Neural progenitor cell (in vitro differentiated cells): ENCODE results near the gene ARHGEF4. TPM values are rescaled to one million over a fixed set of nuclear protein-coding genes. Genes with fewer than 3 reads are reported as not detected.

ENCODE experiments used
- DNase-seq: peaks from one replicate; pipeline ENCODE4 v3.0.0-alpha.2; 2016; ENCODE audit warnings: low spot score
- H2AFZ ChIP-seq: fragments of 200-600 bp; sonication (generic); replicated peaks from 2 replicates; pipeline ENCODE4 v1.6.1; 2016; ENCODE audit warnings: antibody characterized with exemption
- H3F3A ChIP-seq: fragments of 200-600 bp; sonication (generic); 2 replicates; pipeline ENCODE4 v1.6.1; 2016; ENCODE audit warnings: antibody characterized with exemption, low read depth
- H3K27ac ChIP-seq: fragments of 200-600 bp; sonication (generic); 2 replicates; pipeline ENCODE4 v1.5.1; 2016; ENCODE audit warnings: mild to moderate bottlenecking
- H3K27me3 ChIP-seq: fragments of 200-600 bp; sonication (generic); 2 replicates; pipeline ENCODE4 v1.6.1; 2016; ENCODE audit warnings: mild to moderate bottlenecking, moderate library complexity
- H3K36me3 ChIP-seq: fragments of 200-600 bp; sonication (generic); 2 replicates; pipeline ENCODE4 v1.5.1; 2016
- H3K4me1 ChIP-seq: fragments of 200-600 bp; sonication (generic); 2 replicates; pipeline ENCODE4 v1.6.1; 2016; ENCODE audit warnings: mixed run types
- H3K4me2 ChIP-seq: fragments of 200-600 bp; sonication (generic); 2 replicates; pipeline ENCODE4 v1.6.1; 2016
- H3K4me3 ChIP-seq: fragments of 200-600 bp; sonication (generic); 2 replicates; pipeline ENCODE4 v1.5.1; 2016
- H3K79me2 ChIP-seq: fragments of 200-600 bp; sonication (generic); 2 replicates; pipeline ENCODE4 v1.6.1; 2016; ENCODE audit warnings: low read depth
- H3K9ac ChIP-seq: fragments of 200-600 bp; sonication (generic); 2 replicates; pipeline ENCODE4 v1.6.1; 2016
- H3K9me3 ChIP-seq: fragments of 200-600 bp; sonication (generic); 2 replicates; pipeline ENCODE4 v1.5.1; 2016; ENCODE audit warnings: low read depth
- H4K20me1 ChIP-seq: fragments of 200-600 bp; sonication (generic); 2 replicates; pipeline ENCODE4 v1.6.1; 2016; ENCODE audit warnings: low read depth
- H3K27ac Mint-ChIP-seq: 3 replicates; pipeline ENCODE4 v1.8.0; 2021; ENCODE audit warnings: mixed read lengths
- H3K27me3 Mint-ChIP-seq: 2 replicates; pipeline ENCODE4 v1.8.0; 2022; ENCODE audit warnings: low read depth, mild to moderate bottlenecking, inconsistent platforms, moderate library complexity, mixed read lengths; ENCODE audit not compliant: insufficient read depth
- H3K36me3 Mint-ChIP-seq: 3 replicates; pipeline ENCODE4 v1.8.0; 2021; ENCODE audit warnings: mixed read lengths
- H3K4me1 Mint-ChIP-seq: 3 replicates; pipeline ENCODE4 v1.8.0; 2021; ENCODE audit warnings: mixed read lengths
- H3K4me3 Mint-ChIP-seq: 3 replicates; pipeline ENCODE4 v1.8.0; 2021; ENCODE audit warnings: mild to moderate bottlenecking, moderate library complexity, mixed read lengths
- H3K9me3 Mint-ChIP-seq: 3 replicates; pipeline ENCODE4 v1.8.0; 2020; ENCODE audit warnings: mixed read lengths
- EZH2 ChIP-seq: fragments of 200-600 bp; sonication (generic); IDR thresholded peaks from 2 replicates; pipeline ENCODE4 v1.6.1; 2017; ENCODE audit warnings: antibody characterized with exemption, mild to moderate bottlenecking, moderate library complexity
- EZH2phosphoT487 ChIP-seq: fragments of 200-600 bp; sonication (generic); IDR thresholded peaks from 2 replicates; pipeline ENCODE4 v1.6.1; 2017; ENCODE audit warnings: antibody characterized with exemption
- total RNA-seq: library from RNA; depleted of rRNA; stranded (reverse); fragments of >200 nt; gene quantifications from 2 replicates; pipeline ENCODE4 v1.2.3, GENCODE V29; 2015; ENCODE audit warnings: low replicate concordance
- TF ChIP-seq, protein P1 (sequence below): fragments of 200-600 bp; sonication (generic); IDR thresholded peaks from 2 replicates; pipeline ENCODE4 v1.5.1; 2017; ENCODE audit warnings: antibody characterized with exemption, mild to moderate bottlenecking

The ARHGEF4 gene
- total RNA-seq, 1 donor from 2014 or later, result 22.8 TPM

DNA sequence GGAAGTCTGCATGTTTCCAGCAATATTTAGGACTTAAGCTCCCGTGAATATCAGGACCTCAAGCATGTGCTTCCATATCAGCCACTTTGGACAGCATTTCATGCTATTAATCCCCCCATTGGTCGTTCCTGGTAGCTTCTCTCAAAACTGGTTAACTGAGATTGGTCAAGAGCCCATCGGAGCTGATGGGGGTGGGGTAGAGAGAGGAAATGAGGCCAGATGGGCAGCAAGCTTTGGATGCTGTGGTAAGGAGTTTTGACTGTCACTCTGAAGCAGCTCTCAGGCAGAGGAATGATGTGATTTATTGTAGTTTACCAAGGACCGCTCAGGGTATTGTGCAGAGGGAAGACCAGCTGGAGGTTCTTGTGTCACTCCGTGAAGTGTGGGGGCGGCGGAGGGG, 174.8 kb downstream of the ARHGEF4 start:
- Mint-ChIP-seq H3K36me3 (no peaks in the 10 kb centered on the region), H3K4me1 (peaks cover 8% of the 10 kb centered on the region), H3K9me3 (no peaks in the 10 kb centered on the region), H3K27ac (no peak overlapping the region), H3K4me3 (no peak overlapping the region), H3K27me3 (peaks cover 7% of the 10 kb centered on the region)
- H3K79me2 ChIP-seq, result no peaks in the 10 kb centered on the region
- H3K4me2 ChIP-seq, result no peak overlapping the region
- H3K4me3 ChIP-seq, result no peak overlapping the region
- no peak overlapping the region for H3K27ac ChIP-seq
- no peak for TF ChIP-seq EZH2
- TF ChIP-seq, protein P1, sequence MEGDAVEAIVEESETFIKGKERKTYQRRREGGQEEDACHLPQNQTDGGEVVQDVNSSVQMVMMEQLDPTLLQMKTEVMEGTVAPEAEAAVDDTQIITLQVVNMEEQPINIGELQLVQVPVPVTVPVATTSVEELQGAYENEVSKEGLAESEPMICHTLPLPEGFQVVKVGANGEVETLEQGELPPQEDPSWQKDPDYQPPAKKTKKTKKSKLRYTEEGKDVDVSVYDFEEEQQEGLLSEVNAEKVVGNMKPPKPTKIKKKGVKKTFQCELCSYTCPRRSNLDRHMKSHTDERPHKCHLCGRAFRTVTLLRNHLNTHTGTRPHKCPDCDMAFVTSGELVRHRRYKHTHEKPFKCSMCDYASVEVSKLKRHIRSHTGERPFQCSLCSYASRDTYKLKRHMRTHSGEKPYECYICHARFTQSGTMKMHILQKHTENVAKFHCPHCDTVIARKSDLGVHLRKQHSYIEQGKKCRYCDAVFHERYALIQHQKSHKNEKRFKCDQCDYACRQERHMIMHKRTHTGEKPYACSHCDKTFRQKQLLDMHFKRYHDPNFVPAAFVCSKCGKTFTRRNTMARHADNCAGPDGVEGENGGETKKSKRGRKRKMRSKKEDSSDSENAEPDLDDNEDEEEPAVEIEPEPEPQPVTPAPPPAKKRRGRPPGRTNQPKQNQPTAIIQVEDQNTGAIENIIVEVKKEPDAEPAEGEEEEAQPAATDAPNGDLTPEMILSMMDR, result no peak
- TF ChIP-seq EZH2phosphoT487, result no peak
- peaks cover 15% of the 10 kb centered on the region for H3F3A ChIP-seq
- H3K9me3 ChIP-seq, result no peaks in the 10 kb centered on the region
- H3K4me1 ChIP-seq, result peaks cover 20% of the 10 kb centered on the region
- no peak overlapping the region for H2AFZ ChIP-seq
- H3K27me3 ChIP-seq, result no peaks in the 10 kb centered on the region
- H3K9ac ChIP-seq, result no peak overlapping the region
- H4K20me1 ChIP-seq, result no peaks in the 10 kb centered on the region
- DNase-seq, result no peak
- peaks cover 4% of the 10 kb centered on the region for H3K36me3 ChIP-seq

DNA sequence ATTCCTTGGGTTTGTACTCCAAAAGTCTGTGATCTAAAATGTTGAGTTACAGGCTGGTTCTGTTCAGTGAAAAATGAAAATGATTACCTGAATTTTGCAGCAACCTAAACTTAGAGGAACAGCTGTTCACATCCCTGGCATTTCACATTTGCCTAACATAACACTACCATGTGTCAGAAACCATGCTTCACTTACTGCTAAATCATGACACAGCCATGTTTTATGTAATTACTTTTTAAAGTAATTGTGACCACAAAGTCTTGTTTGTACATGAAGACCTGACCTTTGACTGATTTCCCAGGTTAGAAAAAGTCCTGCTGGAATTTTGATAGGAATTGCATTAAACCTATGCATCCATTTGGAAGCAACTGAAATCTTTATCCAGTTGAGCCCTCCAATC, 177.4 kb downstream of the ARHGEF4 start:
- H3K4me3 ChIP-seq, result no peak overlapping the region
- Mint-ChIP-seq H3K9me3 (no peaks in the 10 kb centered on the region), H3K36me3 (no peaks in the 10 kb centered on the region), H3K4me1 (peaks cover 18% of the 10 kb centered on the region), H3K4me3 (no peak overlapping the region), H3K27ac (no peak overlapping the region), H3K27me3 (peaks cover 5% of the 10 kb centered on the region)
- H3K9me3 ChIP-seq, result no peaks in the 10 kb centered on the region
- H3K79me2 ChIP-seq, result no peaks in the 10 kb centered on the region
- peaks cover 20% of the 10 kb centered on the region for H3K4me1 ChIP-seq
- no peak for DNase-seq
- H3K27ac ChIP-seq, result no peak overlapping the region
- no peak overlapping the region for H2AFZ ChIP-seq
- no peak overlapping the region for H3K4me2 ChIP-seq
- H3K36me3 ChIP-seq, result peaks cover 4% of the 10 kb centered on the region
- H3K9ac ChIP-seq, result no peak overlapping the region
- TF ChIP-seq EZH2, result no peak
- TF ChIP-seq, protein P1, result no peak
- no peak for TF ChIP-seq EZH2phosphoT487
- H3K27me3 ChIP-seq, result no peaks in the 10 kb centered on the region
- H4K20me1 ChIP-seq, result no peaks in the 10 kb centered on the region
- H3F3A ChIP-seq, result peaks cover 13% of the 10 kb centered on the region

DNA sequence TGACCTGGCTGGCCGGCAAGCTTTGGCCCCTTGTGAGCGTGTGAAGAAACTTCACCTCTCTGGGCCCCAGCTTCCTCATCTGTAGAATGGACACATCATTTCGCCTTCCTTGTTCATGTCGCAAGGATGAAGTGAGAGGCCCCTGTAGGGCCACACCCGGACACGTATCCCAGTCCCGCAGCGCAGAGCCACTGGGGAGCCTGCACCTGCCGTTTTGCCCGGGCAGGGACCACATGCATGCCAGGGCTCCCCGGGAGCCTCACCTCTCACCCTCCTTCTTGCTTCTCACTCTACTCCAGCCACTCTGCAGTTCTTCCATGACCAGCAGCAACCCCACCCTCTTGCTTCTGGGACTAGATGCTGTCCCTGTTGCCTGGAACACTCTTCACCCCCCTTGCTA, 179.1 kb downstream of the ARHGEF4 start:
- no peaks in the 10 kb centered on the region for H3F3A ChIP-seq
- peaks cover 7% of the 10 kb centered on the region for H3K4me1 ChIP-seq
- H3K9ac ChIP-seq, result no peak overlapping the region
- H4K20me1 ChIP-seq, result no peaks in the 10 kb centered on the region
- H2AFZ ChIP-seq, result no peak overlapping the region
- Mint-ChIP-seq H3K27me3 (peaks cover 2% of the 10 kb centered on the region), H3K36me3 (no peaks in the 10 kb centered on the region), H3K4me3 (no peak overlapping the region), H3K9me3 (no peaks in the 10 kb centered on the region), H3K27ac (no peak overlapping the region), H3K4me1 (peaks cover 18% of the 10 kb centered on the region)
- no peaks in the 10 kb centered on the region for H3K9me3 ChIP-seq
- no peak overlapping the region for H3K4me2 ChIP-seq
- no peak overlapping the region for H3K4me3 ChIP-seq
- no peak for DNase-seq
- H3K36me3 ChIP-seq, result no peaks in the 10 kb centered on the region
- no peaks in the 10 kb centered on the region for H3K27me3 ChIP-seq
- no peak overlapping the region for H3K27ac ChIP-seq
- TF ChIP-seq EZH2 (no peak), EZH2phosphoT487 (no peak)
- TF ChIP-seq, protein P1, result no peak
- H3K79me2 ChIP-seq, result no peaks in the 10 kb centered on the region
